Measurements from ENCODE around the gene TMEM128.

- TF ChIP-seq CTCF (IDR thresholded peaks at IDR 0.05; ENCODE audit: low read length): no peak
- no peak for TF ChIP-seq EZH2 (optimal IDR thresholded peaks at IDR 0.05; ENCODE audit: low read depth, low read length)
- TF ChIP-seq EZH2phosphoT487 (IDR thresholded peaks at IDR 0.05; ENCODE audit: low read length): no peak
Observed at GRCh38 chr4:4289941-4290850, 42.2 kb upstream of the TMEM128 start, which contains the start of the genes LYAR and ZBTB49.
